ENCODE data around the gene CSN3. TPM values are rescaled to one million over a fixed set of nuclear protein-coding genes. Genes with fewer than 3 reads are reported as not detected.

Gene CSN3
- total RNA-seq, 1 donor from 2014 or later = not detected

- H3K27ac Mint-ChIP-seq (ENCODE audit: unreplicated experiment) = no peak overlapping the region
- no peaks in the 10 kb centered on the region for H3K36me3 Mint-ChIP-seq (ENCODE audit: low read depth)
- no peak for DNase-seq (ENCODE audit: low spot score)
- no peak overlapping the region for H3K4me3 Mint-ChIP-seq (ENCODE audit: unreplicated experiment)
- no peaks in the 10 kb centered on the region for H3K4me1 Mint-ChIP-seq (ENCODE audit: low read depth)
- no peaks in the 10 kb centered on the region for H3K9me3 Mint-ChIP-seq (ENCODE audit: low read depth)
- TF ChIP-seq CTCF (IDR thresholded peaks at IDR 0.05) = no peak
- peaks cover 5% of the 10 kb centered on the region for H3K27me3 Mint-ChIP-seq (ENCODE audit: low read depth)
Measured at GRCh38 chr4:70277121-70277520, 34.7 kb downstream of the CSN3 start.

- H3K36me3 Mint-ChIP-seq (ENCODE audit: low read depth) = no peaks in the 10 kb centered on the region
- peaks cover 5% of the 10 kb centered on the region for H3K27me3 Mint-ChIP-seq (ENCODE audit: low read depth)
- DNase-seq (ENCODE audit: low spot score) = no peak
- no peaks in the 10 kb centered on the region for H3K4me1 Mint-ChIP-seq (ENCODE audit: low read depth)
- H3K9me3 Mint-ChIP-seq (ENCODE audit: low read depth) = no peaks in the 10 kb centered on the region
- H3K27ac Mint-ChIP-seq (ENCODE audit: unreplicated experiment) = no peak overlapping the region
- no peak for TF ChIP-seq CTCF (IDR thresholded peaks at IDR 0.05)
- no peak overlapping the region for H3K4me3 Mint-ChIP-seq (ENCODE audit: unreplicated experiment)
Measured at GRCh38 chr4:70280567-70280966, 38.2 kb downstream of the CSN3 start.

- Mint-ChIP-seq H3K4me1 (ENCODE audit: low read depth) (no peaks in the 10 kb centered on the region), H3K4me3 (ENCODE audit: unreplicated experiment) (no peak overlapping the region), H3K27ac (ENCODE audit: unreplicated experiment) (no peak overlapping the region), H3K36me3 (ENCODE audit: low read depth) (no peaks in the 10 kb centered on the region), H3K9me3 (ENCODE audit: low read depth) (no peaks in the 10 kb centered on the region), H3K27me3 (ENCODE audit: low read depth) (peaks cover 2% of the 10 kb centered on the region)
- no peak for DNase-seq (ENCODE audit: low spot score)
- no peak for TF ChIP-seq CTCF (IDR thresholded peaks at IDR 0.05)
Measured at GRCh38 chr4:70288651-70289050, 46.3 kb downstream of the CSN3 start.

GRCh38 chr4:70291341-70291740 is 48.9 kb downstream of the CSN3 start:
- TF ChIP-seq CTCF (IDR thresholded peaks at IDR 0.05) = no peak
- H3K27ac Mint-ChIP-seq (ENCODE audit: unreplicated experiment) = no peak overlapping the region
- H3K4me1 Mint-ChIP-seq (ENCODE audit: low read depth) = no peaks in the 10 kb centered on the region
- no peaks in the 10 kb centered on the region for H3K36me3 Mint-ChIP-seq (ENCODE audit: low read depth)
- no peaks in the 10 kb centered on the region for H3K9me3 Mint-ChIP-seq (ENCODE audit: low read depth)
- peaks cover 2% of the 10 kb centered on the region for H3K27me3 Mint-ChIP-seq (ENCODE audit: low read depth)
- H3K4me3 Mint-ChIP-seq (ENCODE audit: unreplicated experiment) = no peak overlapping the region
- DNase-seq (ENCODE audit: low spot score) = no peak

- DNase-seq (ENCODE audit: low spot score) = no peak
- no peaks in the 10 kb centered on the region for H3K4me1 Mint-ChIP-seq (ENCODE audit: low read depth)
- H3K4me3 Mint-ChIP-seq (ENCODE audit: unreplicated experiment) = no peak overlapping the region
- H3K36me3 Mint-ChIP-seq (ENCODE audit: low read depth) = no peaks in the 10 kb centered on the region
- H3K27ac Mint-ChIP-seq (ENCODE audit: unreplicated experiment) = no peak overlapping the region
- no peak for TF ChIP-seq CTCF (IDR thresholded peaks at IDR 0.05)
- peaks cover 2% of the 10 kb centered on the region for H3K27me3 Mint-ChIP-seq (ENCODE audit: low read depth)
- H3K9me3 Mint-ChIP-seq (ENCODE audit: low read depth) = no peaks in the 10 kb centered on the region
Measured at GRCh38 chr4:70297576-70297975, 55.2 kb downstream of the CSN3 start.

Measured in chondrocyte (in vitro differentiated cells).